SJCRH30 (cell line): Measurements from ENCODE around the gene MAML3. TPM values are rescaled to one million over a fixed set of nuclear protein-coding genes. Genes with fewer than 3 reads are reported as not detected.

Source experiments
- DNase-seq, 2 experiments: peaks; one replicate each; pipeline ENCODE4 v3.0.0-alpha.2; 2015 to 2020
- H3K27ac ChIP-seq: fragments of 250-450 bp; sonication (Bioruptor Pico); 2 replicates; pipeline ENCODE4 v1.5.1; 2020; ENCODE audit warnings: mild to moderate bottlenecking, moderate library complexity
- H3K27me3 ChIP-seq: fragments of 250-450 bp; sonication (Bioruptor Pico); 2 replicates; pipeline ENCODE4 v1.5.1; 2020; ENCODE audit warnings: mild to moderate bottlenecking, moderate library complexity
- H3K36me3 ChIP-seq: fragments of 250-450 bp; sonication (Bioruptor Pico); 2 replicates; pipeline ENCODE4 v1.5.1; 2020; ENCODE audit warnings: mild to moderate bottlenecking, moderate library complexity
- H3K4me1 ChIP-seq: fragments of 250-450 bp; sonication (Bioruptor Pico); 2 replicates; pipeline ENCODE4 v1.5.1; 2020; ENCODE audit warnings: mild to moderate bottlenecking, moderate library complexity
- H3K4me3 ChIP-seq: fragments of 250-450 bp; sonication (Bioruptor Pico); 2 replicates; pipeline ENCODE4 v1.5.1; 2020; ENCODE audit warnings: mild to moderate bottlenecking, moderate library complexity
- H3K9me3 ChIP-seq: fragments of 250-450 bp; sonication (Bioruptor Pico); replicated peaks from 2 replicates; pipeline ENCODE4 v1.5.1; 2020; ENCODE audit warnings: mild to moderate bottlenecking, moderate library complexity
- total RNA-seq: library from RNA; depleted of rRNA; stranded (reverse); fragments of >200 nt; shearing (Covaris generic); gene quantifications from 2 replicates; pipeline ENCODE4 v1.2.3, GENCODE V29; 2014

MAML3 gene
- total RNA-seq, 1 experiment from 2014 or later = 0.42 TPM

DNA sequence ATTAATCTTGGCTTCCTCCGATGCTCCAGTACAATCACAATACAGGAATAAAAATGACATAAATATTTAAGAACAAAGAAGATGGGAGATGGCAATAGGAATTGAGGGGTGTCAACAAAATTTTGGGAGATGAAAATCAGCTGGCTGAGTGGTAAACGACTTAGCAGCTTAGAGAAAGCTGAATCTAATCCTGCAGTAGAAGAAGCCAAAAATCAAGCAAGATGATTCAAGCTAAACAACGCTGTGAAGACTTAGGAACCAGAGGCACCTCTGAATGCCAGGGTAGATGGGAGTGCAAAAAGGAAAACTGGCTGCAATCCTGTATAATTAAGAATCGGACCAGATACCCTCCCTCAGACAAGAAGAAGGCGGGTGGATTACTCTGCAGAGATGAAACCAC lies 273.1 kb downstream of the MAML3 start:
- DNase-seq = no peak

DNA sequence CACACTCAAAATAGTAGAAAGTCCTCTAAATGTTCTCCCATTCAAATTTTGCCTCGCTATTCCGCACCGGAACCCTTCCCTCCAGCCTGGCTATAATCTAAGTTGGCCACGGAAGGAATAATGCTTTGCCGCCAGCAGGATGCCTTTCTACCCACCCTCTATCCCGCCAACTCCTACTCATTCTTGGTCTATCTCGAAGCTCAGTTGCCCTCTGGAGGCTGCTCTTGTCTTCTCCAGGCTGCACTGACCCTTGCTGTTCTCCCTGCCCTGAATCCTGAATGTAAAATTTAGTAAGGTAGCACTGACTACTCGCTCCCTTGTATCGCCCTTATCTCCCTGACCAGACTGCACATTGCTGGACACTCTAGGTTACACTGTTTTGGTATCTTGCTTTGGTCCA lies 275.9 kb downstream of the MAML3 start:
- H3K4me1 ChIP-seq = no peaks in the 10 kb centered on the region
- no peak for DNase-seq
- H3K4me3 ChIP-seq = no peak overlapping the region
- no peaks in the 10 kb centered on the region for H3K9me3 ChIP-seq
- H3K27me3 ChIP-seq = no peaks in the 10 kb centered on the region
- H3K36me3 ChIP-seq = no peaks in the 10 kb centered on the region
- H3K27ac ChIP-seq = no peak overlapping the region

More for the DNA sequence above, 273.1 kb downstream of the MAML3 start:
- Histone ChIP-seq H3K4me1 (no peaks in the 10 kb centered on the region), H3K36me3 (no peaks in the 10 kb centered on the region), H3K4me3 (no peak overlapping the region), H3K27me3 (no peaks in the 10 kb centered on the region), H3K27ac (no peak overlapping the region), H3K9me3 (no peaks in the 10 kb centered on the region)

DNA sequence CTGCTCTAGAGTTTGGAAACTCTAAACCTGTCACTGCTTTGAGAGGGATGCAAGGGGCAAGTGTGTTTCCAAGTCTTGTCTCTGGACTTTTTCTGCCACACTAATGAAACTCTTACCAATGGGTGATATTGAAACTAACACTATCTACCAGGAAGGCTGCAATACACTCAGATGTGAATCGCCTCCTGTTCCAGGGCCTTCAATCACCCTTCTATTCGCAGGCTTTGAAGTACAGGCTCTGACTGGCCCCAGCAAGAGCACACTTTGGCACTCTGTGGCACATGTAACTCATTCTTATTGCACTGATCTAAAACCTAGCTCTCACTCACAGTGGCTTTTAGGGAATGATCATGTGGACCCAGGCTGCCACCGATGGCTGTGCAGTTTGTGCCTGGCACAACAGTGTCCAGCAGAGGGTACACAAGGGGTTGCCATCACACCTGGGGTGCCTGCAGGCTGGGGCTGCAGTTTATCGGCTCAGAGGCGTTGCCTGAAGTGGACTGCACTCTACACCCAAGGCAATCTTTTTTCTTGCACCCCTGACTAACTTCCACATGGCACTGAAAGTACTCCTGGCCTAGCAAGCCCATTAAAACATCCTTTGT lies 277.5 kb downstream of the MAML3 start:
- Histone ChIP-seq H3K27me3 (no peaks in the 10 kb centered on the region), H3K9me3 (no peaks in the 10 kb centered on the region), H3K4me3 (no peak overlapping the region), H3K4me1 (no peaks in the 10 kb centered on the region), H3K27ac (no peak overlapping the region), H3K36me3 (no peaks in the 10 kb centered on the region)
- no peak for DNase-seq

DNA sequence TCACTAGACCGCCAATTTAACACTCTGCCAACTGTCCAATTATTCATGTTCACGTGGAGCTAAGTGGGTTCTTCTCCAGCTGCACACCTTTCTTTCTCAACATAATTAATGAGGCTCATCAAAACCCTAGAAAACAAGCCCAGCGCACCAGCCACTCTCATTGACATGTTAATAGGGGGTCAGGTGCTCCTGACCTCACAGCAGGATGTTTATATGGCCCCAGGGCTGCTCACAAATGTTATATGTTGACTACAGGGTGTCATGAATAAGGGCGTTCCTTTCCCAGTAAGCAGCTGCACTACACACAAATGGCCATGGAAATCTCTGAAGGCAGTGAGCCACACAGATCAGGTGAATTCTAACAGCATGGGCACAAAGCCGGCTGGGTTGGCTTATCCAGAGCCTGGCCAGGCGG lies 278.6 kb downstream of the MAML3 start:
- Histone ChIP-seq H3K9me3 (no peaks in the 10 kb centered on the region), H3K4me1 (no peaks in the 10 kb centered on the region), H3K27me3 (no peaks in the 10 kb centered on the region), H3K27ac (no peak overlapping the region), H3K36me3 (no peaks in the 10 kb centered on the region), H3K4me3 (no peak overlapping the region)
- peak; percentile 27 to 45 for DNase-seq

DNA sequence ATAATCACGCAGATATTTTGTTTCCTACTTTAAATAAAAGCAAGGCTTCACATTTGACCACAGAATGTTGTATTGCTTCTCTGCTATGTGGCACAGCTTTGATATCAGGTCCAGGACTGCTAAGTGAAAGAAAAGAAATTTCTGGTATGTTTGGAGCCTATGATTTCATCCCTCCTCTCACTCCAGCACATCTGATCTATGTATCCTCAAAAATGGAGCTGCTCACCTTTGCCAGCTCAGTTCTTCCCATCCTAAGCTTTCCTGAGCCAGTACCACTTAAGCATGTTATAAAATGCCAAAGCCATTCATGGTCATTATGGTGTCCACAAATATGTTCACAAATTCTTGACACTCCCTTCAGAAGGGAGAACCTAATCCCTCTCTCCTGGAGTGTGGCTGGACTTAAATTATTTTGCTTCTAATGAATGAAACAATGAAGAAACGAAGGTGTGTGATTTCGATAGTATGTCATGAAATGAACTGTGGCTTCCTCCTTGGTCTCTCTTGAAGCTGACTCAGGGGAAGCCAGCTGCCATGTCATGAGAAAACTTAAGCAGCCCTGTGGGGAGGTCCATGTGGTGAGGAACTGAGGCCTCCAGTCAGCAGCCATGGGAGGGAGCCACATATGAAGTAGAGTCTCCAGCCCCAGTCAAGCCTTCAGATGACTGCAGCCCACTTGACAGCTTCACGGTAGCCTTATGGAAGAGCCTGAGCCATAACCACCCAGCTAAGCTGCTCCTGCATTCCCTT lies 280.7 kb downstream of the MAML3 start:
- Histone ChIP-seq H3K36me3 (no peaks in the 10 kb centered on the region), H3K4me1 (no peaks in the 10 kb centered on the region), H3K27ac (no peak overlapping the region), H3K4me3 (no peak overlapping the region), H3K9me3 (no peaks in the 10 kb centered on the region), H3K27me3 (no peaks in the 10 kb centered on the region)
- DNase-seq = no peak

DNA sequence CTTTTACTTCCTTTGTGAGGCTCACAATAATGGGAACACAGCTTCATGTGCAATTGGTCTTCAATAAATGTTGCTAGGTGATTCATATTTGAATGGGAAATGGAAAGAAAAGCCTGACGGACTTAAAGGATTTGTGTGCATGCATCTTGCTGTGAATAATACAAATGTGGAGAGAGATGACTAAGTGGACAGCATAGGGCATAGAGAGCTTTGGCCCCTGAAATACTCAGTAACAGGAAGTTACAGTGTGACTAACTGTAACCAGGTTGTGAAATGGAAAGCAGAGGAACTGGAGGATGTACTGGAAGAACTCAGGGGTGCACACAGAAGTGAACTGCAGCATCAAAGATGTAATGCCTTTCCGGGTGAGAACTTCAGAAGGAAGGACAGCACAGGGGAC lies 281.7 kb downstream of the MAML3 start:
- Histone ChIP-seq H3K36me3 (no peaks in the 10 kb centered on the region), H3K27me3 (no peaks in the 10 kb centered on the region), H3K9me3 (no peaks in the 10 kb centered on the region), H3K4me1 (no peaks in the 10 kb centered on the region), H3K4me3 (no peak overlapping the region), H3K27ac (no peak overlapping the region)
- no peak for DNase-seq

DNA sequence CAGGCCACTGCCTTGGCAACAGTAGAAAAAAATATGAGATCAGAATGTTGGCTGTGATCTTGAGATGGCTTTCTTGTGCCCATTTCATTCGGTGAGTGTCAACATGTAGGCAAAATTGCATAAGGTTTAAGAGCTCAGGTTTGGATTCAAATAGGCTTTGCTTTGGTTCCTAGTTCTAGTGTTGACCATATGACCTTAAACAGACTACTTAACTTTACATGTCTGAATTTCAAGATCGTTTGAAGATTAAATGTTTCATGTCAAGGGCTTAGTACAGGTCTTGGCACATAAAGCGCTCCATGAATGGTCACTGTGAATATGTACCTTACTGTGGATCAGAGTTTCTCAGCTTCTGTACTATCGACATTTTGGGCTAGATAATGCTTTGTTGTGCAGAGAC lies 284.2 kb downstream of the MAML3 start:
- H3K36me3 ChIP-seq = no peaks in the 10 kb centered on the region
- no peak overlapping the region for H3K27ac ChIP-seq
- no peaks in the 10 kb centered on the region for H3K9me3 ChIP-seq
- H3K27me3 ChIP-seq = no peaks in the 10 kb centered on the region
- no peaks in the 10 kb centered on the region for H3K4me1 ChIP-seq
- DNase-seq = no peak
- no peak overlapping the region for H3K4me3 ChIP-seq

DNA sequence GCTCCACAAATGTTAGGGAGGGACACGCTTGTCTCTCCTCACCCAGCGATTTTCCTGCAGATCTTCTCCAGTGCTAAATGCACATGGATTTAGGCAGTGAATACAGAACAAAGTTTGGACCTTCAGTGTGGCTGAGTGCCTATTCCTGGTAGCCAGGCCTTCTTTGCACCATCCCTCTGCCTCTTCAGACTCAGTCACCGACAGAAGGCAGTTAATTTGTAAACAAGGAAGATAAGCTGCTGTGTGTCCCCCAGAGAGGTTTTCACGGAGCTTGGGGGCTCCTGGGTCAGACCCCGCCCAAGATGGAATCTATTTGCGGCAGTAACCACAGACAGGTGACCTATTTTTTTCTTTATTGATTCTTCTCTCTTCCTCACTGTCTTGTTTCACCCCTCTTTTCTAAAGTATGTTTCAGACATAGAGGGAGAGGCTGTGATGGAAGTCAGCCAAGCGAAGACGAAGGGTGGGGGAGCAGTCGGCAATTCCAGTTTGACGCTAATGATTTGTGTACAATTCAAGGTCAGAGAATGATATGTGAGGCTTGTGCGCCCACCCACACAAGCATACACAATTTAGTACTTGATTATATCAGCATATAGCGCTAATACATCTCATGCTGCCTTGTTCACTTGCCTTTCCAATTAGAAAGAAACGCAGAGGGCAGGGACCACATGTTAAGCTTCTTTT lies 287.6 kb downstream of the MAML3 start:
- no peaks in the 10 kb centered on the region for H3K4me1 ChIP-seq
- no peak overlapping the region for H3K27ac ChIP-seq

DNA sequence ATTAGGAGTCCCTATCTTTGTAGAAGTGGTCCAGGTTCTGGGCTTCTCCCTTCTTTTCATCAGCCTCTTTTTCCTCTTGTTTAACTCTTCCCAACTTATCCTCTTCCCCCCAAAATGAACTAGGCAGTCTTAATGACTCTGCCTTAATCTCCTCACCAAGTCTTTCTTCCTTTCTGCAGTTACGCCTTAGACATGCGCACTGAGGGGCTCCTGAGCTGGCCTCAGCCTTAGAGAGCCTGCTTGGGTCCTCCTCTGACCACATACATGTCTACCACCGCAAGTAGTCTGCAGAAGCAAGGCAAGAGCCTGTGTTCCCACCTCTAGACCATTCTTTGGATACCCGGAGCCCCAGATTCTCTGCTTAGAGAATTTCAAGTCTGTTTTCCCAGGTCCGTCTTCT lies 288.4 kb downstream of the MAML3 start:
- Histone ChIP-seq H3K27me3 (no peaks in the 10 kb centered on the region), H3K36me3 (no peaks in the 10 kb centered on the region), H3K4me3 (no peak overlapping the region), H3K4me1 (no peaks in the 10 kb centered on the region), H3K27ac (no peak overlapping the region), H3K9me3 (no peaks in the 10 kb centered on the region)
- DNase-seq = no peak

More for the DNA sequence above, 287.6 kb downstream of the MAML3 start:
- Histone ChIP-seq H3K4me3 (no peak overlapping the region), H3K36me3 (no peaks in the 10 kb centered on the region), H3K9me3 (no peaks in the 10 kb centered on the region), H3K27me3 (no peaks in the 10 kb centered on the region)
- no peak for DNase-seq

DNA sequence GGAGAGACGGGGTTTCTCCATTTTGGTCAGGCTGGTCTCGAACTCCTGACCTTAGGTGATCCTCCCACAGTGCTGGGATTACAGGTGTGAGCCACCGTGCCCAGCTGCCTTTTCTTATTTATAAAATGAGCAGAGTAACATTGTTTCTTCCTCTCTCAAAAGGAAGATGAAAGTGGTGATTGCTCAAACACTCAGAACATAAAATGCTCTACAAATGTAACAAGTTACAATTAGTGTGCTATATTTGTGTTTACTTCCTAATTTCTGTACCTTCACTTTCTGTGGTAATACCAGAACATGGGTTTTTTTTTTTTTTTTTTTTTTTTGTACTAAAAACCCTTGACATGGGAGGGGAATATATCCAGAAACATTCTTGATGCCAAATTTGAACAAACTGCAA lies 290.5 kb downstream of the MAML3 start:
- DNase-seq = no peak
- Histone ChIP-seq H3K9me3 (no peaks in the 10 kb centered on the region), H3K36me3 (no peaks in the 10 kb centered on the region), H3K27ac (no peak overlapping the region), H3K27me3 (no peaks in the 10 kb centered on the region), H3K4me3 (no peak overlapping the region), H3K4me1 (no peaks in the 10 kb centered on the region)

DNA sequence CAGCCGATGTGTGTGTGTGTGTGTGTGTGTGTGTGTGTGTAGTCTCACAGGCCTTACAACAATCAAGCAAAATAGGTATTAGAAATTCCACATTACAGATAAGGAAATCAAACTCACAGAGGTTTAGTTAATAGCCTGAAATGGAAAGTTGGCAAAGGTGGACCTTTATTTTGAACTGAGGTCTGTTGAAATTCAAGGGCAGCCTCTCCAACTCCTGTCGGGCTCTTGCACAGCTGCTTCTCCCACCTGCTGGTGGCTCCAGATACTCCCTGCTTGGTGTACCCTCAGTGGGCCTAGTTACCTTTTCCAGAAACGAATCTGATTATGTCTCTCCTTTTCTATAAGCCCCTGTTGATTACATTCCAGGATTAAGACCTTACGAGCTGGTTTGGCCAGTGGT lies 292.5 kb downstream of the MAML3 start:
- H3K27me3 ChIP-seq = no peaks in the 10 kb centered on the region
- no peak overlapping the region for H3K27ac ChIP-seq
- DNase-seq = no peak
- peaks cover 11% of the 10 kb centered on the region for H3K4me1 ChIP-seq
- H3K9me3 ChIP-seq = no peaks in the 10 kb centered on the region
- H3K36me3 ChIP-seq = no peaks in the 10 kb centered on the region
- no peak overlapping the region for H3K4me3 ChIP-seq

DNA sequence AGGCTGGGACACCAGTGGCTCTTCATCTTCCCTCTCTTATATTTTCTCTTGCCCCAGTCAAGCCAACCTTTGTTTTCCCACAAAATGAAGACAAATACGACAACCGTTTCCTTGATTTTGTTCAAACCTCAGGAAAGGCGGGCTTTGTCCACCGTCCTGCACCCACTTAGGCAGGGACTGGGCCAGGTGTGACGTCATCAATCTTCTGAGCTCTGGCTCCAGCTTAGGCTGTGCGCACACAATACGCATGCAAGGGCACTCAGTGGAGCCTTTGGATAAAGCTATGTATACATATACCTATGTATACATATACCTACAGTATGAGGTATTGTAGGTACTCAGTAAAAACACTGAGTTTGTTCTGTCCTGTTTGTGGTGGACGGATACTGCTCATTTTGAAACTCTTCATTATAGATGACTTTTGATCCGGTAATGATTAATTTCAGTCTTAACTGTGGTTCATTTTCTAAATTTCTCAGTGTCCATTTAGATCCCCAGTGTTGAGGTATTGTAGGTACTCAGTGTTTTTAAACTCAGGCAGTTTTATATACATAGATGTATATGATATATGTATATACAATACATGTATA lies 293.5 kb downstream of the MAML3 start:
- H3K27ac ChIP-seq = no peak overlapping the region
- H3K36me3 ChIP-seq = no peaks in the 10 kb centered on the region
- no peaks in the 10 kb centered on the region for H3K9me3 ChIP-seq
- H3K4me3 ChIP-seq = no peak overlapping the region
- no peaks in the 10 kb centered on the region for H3K27me3 ChIP-seq
- no peak for DNase-seq
- H3K4me1 ChIP-seq = peaks cover 12% of the 10 kb centered on the region

DNA sequence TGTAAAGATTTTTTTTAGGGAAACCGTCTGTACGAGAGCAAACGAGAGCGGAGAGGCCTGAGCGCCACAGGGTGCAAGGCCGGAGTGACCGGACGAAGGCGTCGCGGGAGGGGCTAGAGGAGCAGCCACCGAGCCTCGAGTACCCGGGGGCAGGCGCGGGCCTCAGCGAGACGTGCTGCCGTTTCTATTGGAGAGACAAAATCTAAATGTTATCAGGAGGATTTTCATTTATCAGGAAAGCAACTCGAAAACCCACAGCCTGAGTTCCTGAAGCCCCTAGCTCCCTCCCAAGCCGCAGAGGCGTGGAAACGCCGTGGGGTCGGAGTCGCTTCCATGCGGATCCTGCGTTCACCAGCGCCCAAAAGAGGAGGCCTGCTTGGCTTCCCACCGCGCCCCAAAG lies 294.1 kb downstream of the MAML3 start:
- DNase-seq = no peak
- no peaks in the 10 kb centered on the region for H3K9me3 ChIP-seq
- no peaks in the 10 kb centered on the region for H3K36me3 ChIP-seq
- H3K27me3 ChIP-seq = no peaks in the 10 kb centered on the region
- no peak overlapping the region for H3K4me3 ChIP-seq
- no peak overlapping the region for H3K27ac ChIP-seq
- H3K4me1 ChIP-seq = peaks cover 12% of the 10 kb centered on the region

DNA sequence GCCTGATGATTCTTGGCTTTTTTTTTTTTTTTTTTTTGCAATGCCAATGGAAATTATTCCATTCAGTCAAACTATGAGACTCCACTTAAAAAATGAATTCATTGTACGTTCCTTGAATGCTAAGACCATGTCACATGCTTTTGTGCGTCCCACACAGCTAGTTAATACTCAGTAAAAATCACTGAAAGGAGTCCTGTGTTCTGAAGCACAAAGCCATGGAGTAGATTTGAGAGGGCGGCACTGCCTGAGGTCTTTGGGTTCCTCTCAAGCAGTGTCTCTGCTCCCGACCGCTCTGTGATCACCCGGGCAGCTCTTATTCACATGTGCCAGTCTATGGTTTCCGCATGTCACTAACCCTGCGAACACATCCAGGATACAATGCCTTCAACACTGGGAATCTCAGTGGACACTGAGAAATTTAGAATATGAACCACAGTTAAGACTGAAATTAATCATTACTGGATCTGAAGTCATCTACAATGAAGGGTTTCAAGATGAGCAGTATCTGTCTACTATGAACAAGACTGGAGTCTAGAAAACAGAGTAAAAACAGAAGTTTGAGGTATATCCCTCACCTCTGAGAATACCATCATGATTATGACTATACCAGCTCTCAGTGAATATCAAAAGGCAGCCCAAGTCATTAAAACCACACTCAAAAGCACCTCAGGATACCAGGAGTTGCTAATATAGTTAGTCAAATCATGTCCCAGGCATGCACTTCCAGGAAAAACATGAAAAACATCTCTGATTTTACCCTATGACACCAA lies 295.4 kb downstream of the MAML3 start:
- no peaks in the 10 kb centered on the region for H3K9me3 ChIP-seq
- H3K4me3 ChIP-seq = no peak overlapping the region
- no peaks in the 10 kb centered on the region for H3K36me3 ChIP-seq
- peaks cover 12% of the 10 kb centered on the region for H3K4me1 ChIP-seq
- no peak overlapping the region for H3K27ac ChIP-seq
- no peak for DNase-seq
- no peaks in the 10 kb centered on the region for H3K27me3 ChIP-seq

DNA sequence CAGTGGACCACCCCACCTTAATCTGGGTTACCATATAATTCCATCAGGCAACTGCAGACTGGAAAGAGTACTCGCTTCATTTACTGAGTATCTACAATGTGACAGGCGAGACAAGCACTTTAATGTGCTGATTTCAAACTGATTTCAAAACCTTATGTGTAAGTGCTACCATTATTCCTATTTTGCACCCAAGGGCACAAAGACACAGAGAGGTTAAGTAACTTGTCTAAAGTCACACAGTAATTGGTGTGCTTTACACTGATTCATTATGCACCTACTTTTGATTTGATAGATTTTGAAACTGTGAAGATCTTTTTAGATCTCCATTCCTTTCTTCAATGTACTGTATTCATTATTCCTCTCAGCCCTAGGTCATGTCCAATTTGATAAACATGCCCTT lies 296.0 kb downstream of the MAML3 start:
- peaks cover 12% of the 10 kb centered on the region for H3K4me1 ChIP-seq
- no peak overlapping the region for H3K27ac ChIP-seq
- no peak overlapping the region for H3K4me3 ChIP-seq
- no peaks in the 10 kb centered on the region for H3K27me3 ChIP-seq
- DNase-seq = no peak
- H3K9me3 ChIP-seq = no peaks in the 10 kb centered on the region
- H3K36me3 ChIP-seq = no peaks in the 10 kb centered on the region
